HG03439 (cell line): ENCODE data around the gene ABCB6.

Experiments
- ATAC-seq: cut with Tn5 transposase; IDR thresholded peaks from one replicate; pipeline ENCODE4 v1.9.1; 2021; ENCODE audit warnings: mild to moderate bottlenecking, moderate library complexity; ENCODE audit not compliant: unreplicated experiment

The ABCB6 gene

DNA sequence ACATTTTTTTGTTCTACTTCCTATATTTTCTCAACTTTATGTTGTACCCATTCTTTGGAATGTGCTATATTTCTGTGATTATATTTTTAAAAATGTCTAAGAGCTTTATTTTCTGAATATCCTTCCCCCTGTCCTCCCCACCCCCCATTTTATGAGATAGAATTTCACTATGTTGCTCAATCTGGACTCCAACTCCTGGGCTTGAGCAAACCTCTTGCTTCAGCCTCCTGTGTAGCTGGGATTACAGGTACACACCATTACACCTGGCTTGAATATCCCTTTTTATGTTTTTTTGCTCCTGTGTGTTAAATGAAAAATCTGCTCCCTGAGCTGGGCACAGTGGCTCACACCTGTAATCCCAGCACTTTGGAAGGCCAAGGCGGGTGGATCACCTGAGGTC, 21.4 kb downstream of the ABCB6 start:
- no peak for ATAC-seq

DNA sequence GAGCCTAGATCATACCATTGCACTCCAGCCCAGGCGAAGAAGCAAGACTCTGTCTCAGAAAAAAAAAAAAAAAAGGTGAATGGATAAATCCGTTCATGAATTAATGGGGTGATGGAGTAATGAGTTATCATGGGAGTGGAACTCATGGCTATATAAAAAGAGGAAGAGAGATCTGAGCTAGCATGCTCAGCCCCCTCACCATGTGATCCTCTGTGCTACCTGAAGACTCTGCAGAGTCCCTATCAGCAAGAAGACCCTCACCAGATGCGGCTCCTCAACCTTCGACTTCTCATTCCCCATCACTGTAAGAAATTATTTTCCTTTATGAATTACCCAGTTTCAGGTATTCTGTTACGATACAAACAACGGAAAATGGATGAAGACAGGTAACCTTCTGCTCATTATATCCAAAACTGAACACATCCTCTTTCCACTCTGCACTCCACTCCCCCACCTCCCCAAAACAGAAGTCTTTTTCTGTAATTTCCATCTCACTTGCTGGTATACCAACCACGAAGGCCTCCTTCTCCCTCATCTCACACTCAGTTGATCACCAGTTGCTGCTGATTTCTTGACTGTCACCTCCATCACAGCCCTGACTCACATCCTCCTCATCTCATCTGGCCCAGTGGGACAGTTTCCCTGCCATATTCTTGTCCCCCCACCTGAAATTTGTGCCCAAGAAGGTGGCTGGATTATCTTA, 31.9 kb downstream of the ABCB6 start:
- ATAC-seq, result no peak

- ATAC-seq, result no peak
Observed at GRCh38 chr2:219184121-219184520, 34.6 kb downstream of the ABCB6 start.

GRCh38 chr2:219183151-219183772, 35.5 kb downstream of the ABCB6 start:
- ATAC-seq, result no peak

DNA sequence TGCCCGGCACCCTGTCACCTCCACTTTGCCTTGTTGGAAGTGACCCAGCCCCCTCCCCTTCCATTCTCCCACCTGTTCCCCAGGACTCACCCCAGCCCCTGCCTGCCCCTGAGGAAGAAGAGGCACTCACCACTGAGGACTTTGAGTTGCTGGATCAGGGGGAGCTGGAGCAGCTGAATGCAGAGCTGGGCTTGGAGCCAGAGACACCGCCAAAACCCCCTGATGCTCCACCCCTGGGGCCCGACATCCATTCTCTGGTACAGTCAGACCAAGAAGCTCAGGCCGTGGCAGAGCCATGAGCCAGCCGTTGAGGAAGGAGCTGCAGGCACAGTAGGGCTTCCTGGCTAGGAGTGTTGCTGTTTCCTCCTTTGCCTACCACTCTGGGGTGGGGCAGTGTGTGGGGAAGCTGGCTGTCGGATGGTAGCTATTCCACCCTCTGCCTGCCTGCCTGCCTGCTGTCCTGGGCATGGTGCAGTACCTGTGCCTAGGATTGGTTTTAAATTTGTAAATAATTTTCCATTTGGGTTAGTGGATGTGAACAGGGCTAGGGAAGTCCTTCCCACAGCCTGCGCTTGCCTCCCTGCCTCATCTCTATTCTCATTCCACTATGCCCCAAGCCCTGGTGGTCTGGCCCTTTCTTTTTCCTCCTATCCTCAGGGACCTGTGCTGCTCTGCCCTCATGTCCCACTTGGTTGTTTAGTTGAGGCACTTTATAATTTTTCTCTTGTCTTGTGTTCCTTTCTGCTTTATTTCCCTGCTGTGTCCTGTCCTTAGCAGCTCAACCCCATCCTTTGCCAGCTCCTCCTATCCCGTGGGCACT, 36.2 kb downstream of the ABCB6 start:
- ATAC-seq, result no peak

DNA sequence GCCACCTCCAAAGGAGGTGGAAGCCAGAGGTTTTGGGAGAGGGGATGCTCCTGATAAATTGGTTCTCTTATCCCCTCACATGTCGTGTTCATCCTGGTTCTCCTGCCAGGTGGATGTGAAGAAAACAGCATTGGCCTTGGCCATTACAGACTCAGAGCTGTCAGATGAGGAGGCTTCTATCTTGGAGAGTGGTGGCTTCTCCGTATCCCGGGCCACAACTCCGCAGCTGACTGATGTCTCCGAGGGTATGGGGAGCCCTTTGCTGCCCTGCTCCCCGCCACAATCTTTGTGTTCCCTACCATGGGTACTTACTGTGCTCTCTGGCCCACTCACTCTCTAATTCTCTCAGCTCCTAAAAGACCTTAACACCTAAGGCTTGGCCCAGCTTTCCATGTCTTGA, 37.2 kb downstream of the ABCB6 start:
- no peak for ATAC-seq

- ATAC-seq, result no peak
Observed at GRCh38 chr2:219180961-219181360, 37.8 kb downstream of the ABCB6 start.

DNA sequence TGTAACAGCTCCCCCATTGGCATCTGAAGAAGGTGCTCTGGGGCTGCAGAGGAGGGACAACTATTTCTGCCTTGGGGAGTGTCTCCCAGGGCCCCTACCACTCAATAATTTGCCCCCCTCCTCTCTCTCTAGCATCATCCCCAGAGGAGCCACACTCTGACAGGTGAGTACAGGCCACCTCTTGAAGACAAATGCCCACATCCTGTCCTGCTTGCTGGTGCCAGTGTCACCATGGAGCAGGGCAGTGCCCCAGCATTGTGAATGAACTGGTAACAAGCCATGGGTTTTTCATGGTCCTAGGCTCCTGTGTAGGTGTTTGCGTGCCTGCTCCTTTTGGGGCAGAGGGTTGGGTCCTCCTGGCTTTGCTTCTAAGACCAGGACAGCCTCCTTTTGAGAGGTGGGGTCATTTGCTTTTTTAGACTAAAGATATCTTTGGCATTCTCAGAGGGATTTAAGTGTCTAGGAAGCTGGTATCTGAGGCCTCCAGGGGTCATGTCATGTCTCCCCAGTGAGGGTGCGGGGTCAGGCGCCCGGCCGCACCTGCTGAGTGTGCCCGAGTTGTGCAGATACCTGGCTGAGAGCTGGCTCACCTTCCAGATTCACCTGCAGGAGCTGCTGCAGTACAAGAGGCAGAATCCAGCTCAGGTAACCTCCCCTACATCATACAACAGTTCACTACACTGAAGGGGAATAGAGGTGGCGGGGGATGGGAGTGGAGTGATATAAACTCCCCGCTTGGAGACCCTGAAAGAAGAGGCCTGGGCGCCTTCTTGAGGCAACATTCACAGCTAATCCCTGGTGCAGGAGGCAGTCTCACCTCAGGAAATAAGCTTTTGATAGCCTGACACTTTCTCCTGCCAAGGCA, 38.9 kb downstream of the ABCB6 start:
- no peak for ATAC-seq

DNA sequence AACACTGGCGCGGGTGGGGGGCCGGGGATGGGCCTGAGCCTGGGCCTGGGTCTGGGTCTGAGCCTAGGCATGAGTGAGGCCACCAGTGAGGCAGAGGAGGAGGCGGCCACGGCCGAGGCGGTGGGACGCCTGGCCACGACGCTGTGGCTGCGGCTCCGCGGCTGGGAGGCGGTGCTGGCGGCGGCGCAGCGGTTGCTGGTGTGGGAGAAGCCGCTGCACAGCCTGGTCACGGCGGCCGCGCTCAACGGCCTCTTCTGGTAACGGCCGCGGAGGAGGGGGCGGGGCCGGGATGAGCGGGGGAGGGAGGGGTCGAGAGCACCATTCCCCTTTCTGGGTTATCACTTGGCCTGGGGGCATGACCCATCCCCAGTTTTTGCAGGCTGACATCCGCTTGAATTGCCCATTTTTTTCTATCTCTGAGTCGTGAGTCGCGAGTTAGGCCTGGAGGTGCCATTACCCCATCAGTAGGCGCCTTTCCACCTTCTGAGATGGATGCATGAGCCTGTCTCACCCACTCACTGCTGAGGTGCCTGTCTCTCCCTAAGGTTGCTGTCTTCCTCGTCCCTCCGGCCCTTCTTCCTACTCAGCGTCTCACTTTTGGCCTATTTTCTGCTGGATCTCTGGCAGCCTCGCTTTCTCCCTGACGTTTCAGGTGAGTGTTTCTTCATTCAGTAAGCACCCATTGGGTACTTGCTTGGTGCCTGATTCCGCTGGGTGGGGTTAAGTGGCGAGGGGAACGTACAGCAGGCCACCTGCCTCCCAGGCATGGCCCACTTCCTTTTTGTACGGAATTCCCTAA, 40.2 kb downstream of the ABCB6 start:
- ATAC-seq, result peak; percentile 27

- peak; percentile 40 for ATAC-seq
Observed at GRCh38 chr2:219177552-219178376, 41.0 kb downstream of the ABCB6 start, which contains the start of gene RETREG2. RETREG2 (plus strand) TSS chr2:219178275; CDS start chr2:219178353, 78 bp downstream.

DNA sequence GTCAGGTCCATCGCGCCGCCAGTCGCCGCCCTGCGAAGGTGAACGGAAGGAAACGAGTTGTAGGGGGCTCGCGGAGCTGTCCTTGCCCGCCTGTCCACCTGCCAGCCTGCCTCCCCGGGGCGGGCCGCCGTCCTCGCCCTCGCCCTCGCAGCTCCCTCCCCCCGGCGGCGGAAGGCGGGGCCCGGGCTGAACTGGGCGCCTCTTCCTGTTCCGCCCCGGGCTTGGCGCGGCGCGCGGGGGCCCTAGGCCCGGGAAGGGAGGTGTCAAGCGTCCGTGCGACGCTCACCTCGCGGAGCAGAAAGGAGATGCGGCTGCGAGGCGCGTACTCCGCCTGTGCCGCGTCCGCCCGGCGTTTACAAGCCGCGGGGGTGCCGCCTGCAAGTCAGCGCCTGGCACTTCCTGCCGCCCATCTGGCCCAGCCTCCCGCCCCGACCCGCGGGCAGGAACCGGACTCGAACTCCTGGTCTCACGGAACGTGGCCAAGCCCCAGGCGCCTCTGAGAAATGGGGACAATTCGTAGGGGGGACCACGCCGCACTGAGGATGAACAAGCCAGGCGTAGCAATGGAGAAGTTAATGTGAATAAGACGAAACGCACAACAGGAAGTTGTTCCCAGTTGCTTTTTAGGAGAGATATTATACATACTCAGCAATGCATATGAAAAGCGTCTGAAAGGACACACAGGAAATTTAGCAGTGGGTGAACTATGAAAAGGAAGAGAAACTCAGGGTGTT, 41.8 kb downstream of the ABCB6 start, which contains the start of gene CNPPD1:
Gene CNPPD1, minus strand, starts transcription at position 108 of the 734 bp plus-strand sequence. Its CDS starts 97 bp downstream, at position 11.
- peak; percentile 67 for ATAC-seq

- peak; percentile 8 for ATAC-seq
Observed at GRCh38 chr2:219175928-219176817, 42.6 kb downstream of the ABCB6 start.

- ATAC-seq, result no peak
Observed at GRCh38 chr2:219175486-219175885, 43.3 kb downstream of the ABCB6 start.

DNA sequence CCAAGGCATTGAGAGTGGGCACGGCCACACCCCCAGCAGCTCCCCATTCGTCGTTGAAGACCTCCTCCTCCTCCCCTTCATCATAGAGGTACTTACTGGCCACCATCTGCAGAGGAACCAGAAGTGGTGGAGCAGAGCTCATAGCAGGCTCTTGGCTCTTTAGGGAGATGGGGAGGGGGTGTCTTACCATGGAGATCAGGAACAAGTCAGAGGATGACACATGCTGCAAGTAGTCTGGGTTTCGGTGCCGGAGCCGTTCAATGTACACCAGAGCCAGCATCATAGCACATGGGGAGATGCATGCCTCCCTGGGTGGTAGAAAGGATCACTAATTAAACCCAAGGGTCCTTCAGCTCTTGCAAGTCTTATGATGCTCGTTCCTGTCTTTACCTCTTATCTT, 44.0 kb downstream of the ABCB6 start:
- ATAC-seq, result no peak

DNA sequence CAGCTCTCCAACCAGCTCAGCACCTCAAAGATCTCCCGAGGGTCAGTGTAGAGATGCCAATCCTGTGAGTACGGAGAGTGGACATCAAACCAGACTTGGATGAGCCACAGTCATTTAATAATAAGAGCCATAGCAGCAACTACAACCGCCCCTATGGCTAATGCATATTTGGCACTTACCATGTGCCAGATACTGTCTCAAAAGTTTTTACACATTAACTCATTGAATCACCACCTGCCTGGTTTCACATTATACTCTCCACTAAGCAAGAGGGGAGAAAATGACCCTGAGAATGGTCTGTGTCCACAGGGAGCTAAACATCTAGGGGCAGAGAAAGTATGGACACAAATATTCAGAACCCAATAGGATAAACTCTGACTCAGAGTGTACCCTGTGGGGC, 44.6 kb downstream of the ABCB6 start:
- ATAC-seq, result no peak

- ATAC-seq, result no peak
Observed at GRCh38 chr2:219173176-219173575, 45.6 kb downstream of the ABCB6 start.
